PC-9 (cell line): ENCODE data around the gene FASTKD1.
"Not testable (repeated sequence)": the region's sequence is repeated elsewhere in the genome, so short reads cannot be mapped to it uniquely, and the experiment has no call there.

Experiments used
- CTCF ChIP-seq: fragments of 200-600 bp; sonication (generic); conservative IDR thresholded peaks from 2 replicates; pipeline ENCODE4 v1.6.1; 2017; ENCODE audit warnings: mixed run types, antibody characterized with exemption, mild to moderate bottlenecking, moderate library complexity
- EZH2 ChIP-seq: fragments of 200-600 bp; sonication (generic); IDR thresholded peaks from 2 replicates; pipeline ENCODE4 v1.8.0; 2017; ENCODE audit warnings: antibody characterized with exemption, low read depth

- TF ChIP-seq CTCF, EZH2: not testable (repeated sequence)
Observed at GRCh38 chr2:169582552-169583266, 9.0 kb upstream of the FASTKD1 start.
